HCT116 (cell line): ENCODE measurements around the gene RASGEF1C. TPM values are rescaled to one million over a fixed set of nuclear protein-coding genes. Genes with fewer than 3 reads are reported as not detected.
"Not testable (repeated sequence)": the region's sequence is repeated elsewhere in the genome, so short reads cannot be mapped to it uniquely, and the experiment has no call there.

Experiments used
- ATAC-seq: fragments of 200-7000 bp; cut with Tn5 transposase; 2 replicates; pipeline ENCODE4 v1.9.1; 2020; ENCODE audit warnings: mild to moderate bottlenecking, moderate library complexity
- BruUV-seq: library from RNA; stranded (reverse); fragments of 400-500 nt; replicated peaks from 2 replicates; lab custom pipeline; 2021; lab: Mats Ljungman, UMichigan
- CTCF ChIA-PET: fragments of 300-600 bp; sonication (Branson Sonifier 250); formaldehyde crosslinking; loops from one replicate; lab custom pipeline; 2021; ENCODE audit warnings: antibody characterized with exemption; lab: Charles Lee
- POLR2A ChIA-PET: fragments of 300-600, 350-600 bp; sonication (Branson Sonifier 250); formaldehyde crosslinking; loops from one replicate; lab custom pipeline; 2021; ENCODE audit warnings: antibody characterized with exemption; lab: Charles Lee
- RAD21 ChIA-PET, 2 experiments: fragments of 300-600 bp; sonication (Branson Sonifier 250); formaldehyde crosslinking; loops; one replicate each; lab custom pipeline; 2023; ENCODE audit warnings: low total read pairs in 2 of 2; ENCODE audit not compliant: uncharacterized antibody in 2 of 2, unreplicated experiment in 2 of 2, low non-redundant PET in 1 of 2; lab: Charles Lee
- DNase-seq: peaks from one replicate; pipeline ENCODE4 v3.0.0-alpha.2; 2010; ENCODE audit warnings: low read depth, low spot score
- H2AFZ ChIP-seq: fragments of 200-600 bp; shearing (Covaris generic), sonication (generic); 2 replicates; pipeline ENCODE4 v1.6.1; 2017; ENCODE audit warnings: low read depth, mixed run types, mixed read lengths, antibody characterized with exemption, low read length; ENCODE audit not compliant: poor library complexity, severe bottlenecking
- H3K27ac ChIP-seq: 2 replicates; pipeline ENCODE4 v1.5.1; 2012; ENCODE audit warnings: low read depth, low read length
- H3K27me3 ChIP-seq: fragments of 200-600 bp; sonication (generic); 2 replicates; pipeline ENCODE4 v1.6.1; 2016; ENCODE audit warnings: mixed run types, low read length, mixed read lengths; ENCODE audit not compliant: insufficient read depth
- H3K36me3 ChIP-seq, 2 experiments: fragments of 200-500 bp in 1 of 2; fragments of 200-600 bp in 1 of 2; sonication (Bioruptor generic) in 1 of 2; sonication (generic) in 1 of 2; 2 replicates each; pipeline versions ENCODE4 v1.5.1 to v1.6.1; 2014 to 2016; ENCODE audit warnings: low read length in 2 of 2, inconsistent platforms in 1 of 2, mixed read lengths in 1 of 2, mixed run types in 1 of 2; ENCODE audit not compliant: insufficient read depth in 2 of 2, control insufficient read depth in 1 of 2
- H3K4me1 ChIP-seq, 2 experiments: fragments of 200-600 bp in 1 of 2; sonication (generic) in 1 of 2; 2 replicates each; pipeline versions ENCODE4 v1.5.1 to v1.6.1; 2012 to 2017; ENCODE audit warnings: low read length in 2 of 2, inconsistent platforms in 1 of 2, mild to moderate bottlenecking in 1 of 2, mixed read lengths in 1 of 2, mixed run types in 1 of 2, moderate library complexity in 1 of 2; ENCODE audit not compliant: insufficient read depth in 2 of 2, control insufficient read depth in 1 of 2
- H3K4me2 ChIP-seq: fragments of 200-600 bp; sonication (generic); 2 replicates; pipeline ENCODE4 v1.6.1; 2017; ENCODE audit warnings: mixed run types, low read length, mixed read lengths
- H3K4me3 ChIP-seq, 2 experiments: fragments of 200-600 bp in 1 of 2; sonication (generic) in 1 of 2; replicated peaks in 1 of 2; 2 replicates each; pipeline ENCODE4 v1.5.1; 2011 to 2016; ENCODE audit warnings: low read length in 2 of 2, control low read depth in 1 of 2, low read depth in 1 of 2, mild to moderate bottlenecking in 1 of 2, mixed read lengths in 1 of 2, mixed run types in 1 of 2
- H3K79me2 ChIP-seq: fragments of 200-600 bp; sonication (generic); 2 replicates; pipeline ENCODE4 v1.6.1; 2017; ENCODE audit warnings: mild to moderate bottlenecking, mixed run types, low read length, moderate library complexity, mixed read lengths; ENCODE audit not compliant: insufficient read depth
- H3K9ac ChIP-seq: fragments of 200-600 bp; sonication (generic); 2 replicates; pipeline ENCODE4 v1.6.1; 2016; ENCODE audit warnings: low read length, mixed read lengths
- H3K9me2 ChIP-seq: fragments of 200-600 bp; sonication (generic), shearing (Covaris generic); 2 replicates; pipeline ENCODE4 v1.6.1; 2017; ENCODE audit warnings: mixed run types, mild to moderate bottlenecking, moderate library complexity; ENCODE audit not compliant: insufficient read depth
- H3K9me3 ChIP-seq, 2 experiments: fragments of 200-500 bp in 1 of 2; fragments of 200-600 bp in 1 of 2; sonication (Bioruptor generic) in 1 of 2; sonication (generic) in 1 of 2; 2 replicates each; pipeline ENCODE4 v1.6.1; 2014 to 2017; ENCODE audit warnings: low read length in 2 of 2, mixed read lengths in 2 of 2, inconsistent platforms in 1 of 2, low read depth in 1 of 2, mild to moderate bottlenecking in 1 of 2, mixed run types in 1 of 2, moderate library complexity in 1 of 2; ENCODE audit not compliant: control insufficient read depth in 1 of 2, insufficient read depth in 1 of 2
- H4K20me1 ChIP-seq: fragments of 200-600 bp; sonication (generic), shearing (Covaris generic); 2 replicates; pipeline ENCODE4 v1.6.1; 2017; ENCODE audit warnings: mixed run types, mild to moderate bottlenecking, moderate library complexity; ENCODE audit not compliant: insufficient read depth
- SP1 ChIP-seq: IDR thresholded peaks from 2 replicates; pipeline ENCODE4 v1.6.1; 2012; ENCODE audit warnings: low read depth
- intact Hi-C: fragments of 100-400 bp; cut with micrococcal nuclease; formaldehyde crosslinking; loops from 2 replicates; pipeline ENCODE4 v1.10.0; 2022
- total RNA-seq: library from RNA; stranded (reverse); gene quantifications from one replicate; pipeline ENCODE4 v1.2.1, GENCODE V29; 2021; ENCODE audit not compliant: unreplicated experiment
- TF ChIP-seq, protein P1 (sequence below): IDR thresholded peaks from 2 replicates; pipeline ENCODE4 v1.6.1; 2012
- TF ChIP-seq, protein P2 (sequence below): IDR thresholded peaks from 2 replicates; pipeline ENCODE4 v1.6.1; 2011; ENCODE audit warnings: mild to moderate bottlenecking, low read length, moderate library complexity; ENCODE audit not compliant: insufficient replicate concordance; ENCODE audit errors: extremely low read depth

Gene RASGEF1C
- total RNA-seq, 1 experiment from 2014 or later: 1.2 TPM

DNA sequence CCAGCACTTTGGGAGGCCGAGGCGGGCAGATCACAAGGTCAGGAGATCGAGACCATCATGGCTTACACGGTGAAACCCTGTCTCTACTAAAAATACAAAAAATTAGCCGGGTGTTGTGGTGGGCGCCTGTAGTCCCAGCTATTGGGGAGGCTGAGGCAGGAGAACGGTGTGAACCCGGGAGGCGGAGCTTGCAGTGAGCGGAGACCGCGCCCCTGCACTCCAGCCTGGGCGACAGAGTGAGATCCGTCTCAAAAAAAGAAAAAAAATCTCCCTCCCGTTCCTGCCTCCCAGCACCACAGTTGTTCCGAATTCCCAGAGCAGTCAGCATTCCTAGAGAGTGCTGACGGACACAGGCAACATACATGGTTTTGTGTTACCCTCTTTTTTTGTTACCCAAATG is 82.9 kb downstream of the RASGEF1C start:
- H3K9me3 ChIP-seq, ATAC-seq, H3K27me3 ChIP-seq, H4K20me1 ChIP-seq, DNase-seq, H3K27ac ChIP-seq, H3K4me3 ChIP-seq, H3K36me3 ChIP-seq, BruUV-seq, H3K9ac ChIP-seq, H3K79me2 ChIP-seq, H3K4me1 ChIP-seq, H2AFZ ChIP-seq, POLR2A ChIA-PET, RAD21 ChIA-PET, H3K4me2 ChIP-seq, H3K9me2 ChIP-seq: not testable (repeated sequence)
- CTCF ChIA-PET: interaction anchor here (1.5 kb wide), 1 partner anchor 83 kb away, joined by 3 read pairs; the partner anchor contains the start of gene RASGEF1C
- intact Hi-C loops: loop anchor here (2.0 to 10.0 kb wide), 5 partner anchors 83 to 546 kb away; partner anchors contain the start of genes MAPK9 and RASGEF1C

DNA sequence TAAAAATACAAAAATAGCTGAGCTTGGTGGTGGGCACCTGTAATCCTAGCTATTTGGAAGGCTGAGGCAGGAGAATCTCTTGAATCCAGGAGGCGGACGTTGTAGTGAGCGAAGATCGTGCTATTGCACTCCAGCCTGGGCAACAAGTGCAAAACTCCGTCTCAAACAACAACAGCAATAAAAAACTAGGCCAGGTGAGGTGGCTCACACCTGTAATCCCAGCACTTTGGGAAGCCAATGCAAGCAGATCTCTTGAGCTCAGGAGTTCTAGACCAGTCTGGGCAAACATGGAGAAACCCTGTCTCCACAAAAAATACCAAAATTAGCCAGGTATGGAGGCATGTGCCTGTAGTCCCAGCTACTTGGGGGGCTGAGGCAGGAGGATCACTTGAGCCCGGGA is 84.3 kb downstream of the RASGEF1C start:
- H3K9ac ChIP-seq, H3K4me3 ChIP-seq, H4K20me1 ChIP-seq, DNase-seq, ATAC-seq, BruUV-seq, H3K4me1 ChIP-seq, H3K27ac ChIP-seq, H3K9me2 ChIP-seq, H3K27me3 ChIP-seq, H3K9me3 ChIP-seq, RAD21 ChIA-PET, H3K79me2 ChIP-seq, POLR2A ChIA-PET, H3K36me3 ChIP-seq, H2AFZ ChIP-seq, H3K4me2 ChIP-seq: not testable (repeated sequence)
- CTCF ChIA-PET: interaction anchor here (1.4 to 1.5 kb wide), 2 partner anchors 84 to 204 kb away, joined by 3 to 5 read pairs; partner anchors contain the start of gene RASGEF1C
- intact Hi-C loops: loop anchor here (5.0 to 10.0 kb wide), 3 partner anchors 170 to 548 kb away; partner anchors contain the start of gene MAPK9

DNA sequence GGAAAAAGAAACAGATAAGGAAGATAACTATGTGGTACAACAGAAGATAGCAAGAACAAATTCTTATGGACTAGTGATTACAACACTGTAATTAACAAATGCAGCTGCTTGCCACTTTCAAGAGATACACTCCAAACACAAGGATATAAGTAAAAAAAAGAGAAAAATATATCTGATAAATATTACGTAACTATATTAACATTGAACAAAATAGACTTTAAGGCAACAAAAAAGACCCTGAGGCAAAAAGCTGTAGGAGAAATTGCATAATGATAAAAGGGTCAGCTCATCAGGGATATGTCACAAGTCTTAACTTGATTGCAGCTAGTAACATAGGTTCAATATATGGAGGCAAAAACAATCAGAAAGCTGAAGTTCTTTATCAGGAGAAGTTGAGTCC is 86.1 kb downstream of the RASGEF1C start:
- Histone ChIP-seq H3K9ac (no peak overlapping the region), H3K27me3 (no peaks in the 10 kb centered on the region), H2AFZ (no peak overlapping the region), H3K9me2 (no peaks in the 10 kb centered on the region), H3K36me3 (no peaks in the 10 kb centered on the region), H3K27ac (no peak overlapping the region), H3K4me2 (no peak overlapping the region), H3K79me2 (no peaks in the 10 kb centered on the region), H3K9me3 (no peaks in the 10 kb centered on the region), H4K20me1 (no peaks in the 10 kb centered on the region), H3K4me1 (peaks cover 0 to 9% of the 10 kb centered on the region in 2 experiments; a peak in 1 of 4 replicates), H3K4me3 (no peak overlapping the region)
- no TSS peak for BruUV-seq
- no peak for TF ChIP-seq SP1
- TF ChIP-seq, protein P1, sequence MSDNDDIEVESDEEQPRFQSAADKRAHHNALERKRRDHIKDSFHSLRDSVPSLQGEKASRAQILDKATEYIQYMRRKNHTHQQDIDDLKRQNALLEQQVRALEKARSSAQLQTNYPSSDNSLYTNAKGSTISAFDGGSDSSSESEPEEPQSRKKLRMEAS: no peak
- TF ChIP-seq, protein P2, sequence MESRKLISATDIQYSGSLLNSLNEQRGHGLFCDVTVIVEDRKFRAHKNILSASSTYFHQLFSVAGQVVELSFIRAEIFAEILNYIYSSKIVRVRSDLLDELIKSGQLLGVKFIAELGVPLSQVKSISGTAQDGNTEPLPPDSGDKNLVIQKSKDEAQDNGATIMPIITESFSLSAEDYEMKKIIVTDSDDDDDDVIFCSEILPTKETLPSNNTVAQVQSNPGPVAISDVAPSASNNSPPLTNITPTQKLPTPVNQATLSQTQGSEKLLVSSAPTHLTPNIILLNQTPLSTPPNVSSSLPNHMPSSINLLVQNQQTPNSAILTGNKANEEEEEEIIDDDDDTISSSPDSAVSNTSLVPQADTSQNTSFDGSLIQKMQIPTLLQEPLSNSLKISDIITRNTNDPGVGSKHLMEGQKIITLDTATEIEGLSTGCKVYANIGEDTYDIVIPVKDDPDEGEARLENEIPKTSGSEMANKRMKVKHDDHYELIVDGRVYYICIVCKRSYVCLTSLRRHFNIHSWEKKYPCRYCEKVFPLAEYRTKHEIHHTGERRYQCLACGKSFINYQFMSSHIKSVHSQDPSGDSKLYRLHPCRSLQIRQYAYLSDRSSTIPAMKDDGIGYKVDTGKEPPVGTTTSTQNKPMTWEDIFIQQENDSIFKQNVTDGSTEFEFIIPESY: no peak
- intact Hi-C loops: loop anchor here (10.0 kb wide), 1 partner anchor 172 kb away; the partner anchor contains the start of gene MAPK9
- no peak for DNase-seq
- RAD21 ChIA-PET: no interaction called here
- POLR2A ChIA-PET: no interaction called here
- CTCF ChIA-PET: no interaction called here
- ATAC-seq: no peak
